Gastroesophageal sphincter (tissue), 3 donors: Measurements from ENCODE around the gene TMEM267.

ENCODE experiments used
- EP300 ChIP-seq: sonication (generic); formaldehyde crosslinking; IDR thresholded peaks from one replicate; pipeline ENCODE4 v1.6.1; 2017; ENCODE audit warnings: antibody characterized with exemption, mild to moderate bottlenecking
- POLR2A ChIP-seq, 2 donors: fragments of 450-650 bp; IDR thresholded peaks; one replicate each; pipeline ENCODE4 v1.6.1; 2017; ENCODE audit warnings: antibody characterized with exemption in 2 of 2, mild to moderate bottlenecking in 2 of 2, moderate library complexity in 1 of 2
- POLR2AphosphoS5 ChIP-seq: sonication (generic); formaldehyde crosslinking; IDR thresholded peaks from one replicate; pipeline ENCODE4 v1.6.1; 2017; ENCODE audit warnings: antibody characterized with exemption
- TF ChIP-seq, protein P1 (sequence below), 4 experiments: fragments of 200-600 bp in 2 of 4; fragments of 450-650 bp in 2 of 4; sonication (generic) in 1 of 4; IDR thresholded peaks; one replicate each; pipeline ENCODE4 v1.5.1; 2017 to 2019; ENCODE audit warnings: antibody characterized with exemption in 4 of 4, mild to moderate bottlenecking in 2 of 4, moderate library complexity in 2 of 4

DNA sequence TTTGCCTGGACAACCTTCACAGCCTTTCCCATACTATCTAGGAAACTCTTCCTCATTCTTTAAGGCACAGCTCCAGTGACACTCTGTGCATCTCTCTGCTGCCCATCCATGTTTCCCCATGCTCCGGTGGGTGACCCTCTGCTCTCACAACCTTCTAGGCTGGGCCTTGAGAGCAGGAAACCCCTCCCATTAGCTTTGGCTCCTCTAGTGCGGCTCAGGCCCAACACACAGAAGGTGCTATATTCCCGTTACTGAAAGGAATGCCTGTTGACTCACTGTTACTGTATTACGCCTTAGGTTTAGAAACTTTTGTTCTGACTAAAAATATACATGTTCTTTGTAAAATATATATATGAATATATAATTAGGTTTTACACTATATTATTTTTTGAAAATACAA, 63.4 kb downstream of the TMEM267 start:
- TF ChIP-seq, protein P1, sequence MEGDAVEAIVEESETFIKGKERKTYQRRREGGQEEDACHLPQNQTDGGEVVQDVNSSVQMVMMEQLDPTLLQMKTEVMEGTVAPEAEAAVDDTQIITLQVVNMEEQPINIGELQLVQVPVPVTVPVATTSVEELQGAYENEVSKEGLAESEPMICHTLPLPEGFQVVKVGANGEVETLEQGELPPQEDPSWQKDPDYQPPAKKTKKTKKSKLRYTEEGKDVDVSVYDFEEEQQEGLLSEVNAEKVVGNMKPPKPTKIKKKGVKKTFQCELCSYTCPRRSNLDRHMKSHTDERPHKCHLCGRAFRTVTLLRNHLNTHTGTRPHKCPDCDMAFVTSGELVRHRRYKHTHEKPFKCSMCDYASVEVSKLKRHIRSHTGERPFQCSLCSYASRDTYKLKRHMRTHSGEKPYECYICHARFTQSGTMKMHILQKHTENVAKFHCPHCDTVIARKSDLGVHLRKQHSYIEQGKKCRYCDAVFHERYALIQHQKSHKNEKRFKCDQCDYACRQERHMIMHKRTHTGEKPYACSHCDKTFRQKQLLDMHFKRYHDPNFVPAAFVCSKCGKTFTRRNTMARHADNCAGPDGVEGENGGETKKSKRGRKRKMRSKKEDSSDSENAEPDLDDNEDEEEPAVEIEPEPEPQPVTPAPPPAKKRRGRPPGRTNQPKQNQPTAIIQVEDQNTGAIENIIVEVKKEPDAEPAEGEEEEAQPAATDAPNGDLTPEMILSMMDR (IDR thresholded peaks at IDR 0.05): no peak
- TF ChIP-seq EP300 (no peak), POLR2A (IDR thresholded peaks at IDR 0.05) (no peak), POLR2AphosphoS5 (no peak)
